Activated CD8-positive, alpha-beta T cell treated with anti-CD3 and anti-CD28 coated beads, Interleukin-2, amount 10 ng/mL, durations not matched to agents 7 days and 5 days (primary cell): Measurements from ENCODE around the gene LRPPRC. TPM values are rescaled to one million over a fixed set of nuclear protein-coding genes. Genes with fewer than 3 reads are reported as not detected.
"Not testable (repeated sequence)": the region's sequence is repeated elsewhere in the genome, so short reads cannot be mapped to it uniquely, and the experiment has no call there.

ENCODE experiments used
- ATAC-seq: fragments of 150-1000 bp; cut with Tn5 transposase; one replicate; pipeline ENCODE4 v1.10.0; 2021; ENCODE audit warnings: moderate library complexity
- CTCF ChIA-PET: fragments of 350-600 bp; sonication (Branson Sonifier 250); formaldehyde crosslinking; loops from one replicate; lab custom pipeline; 2021; ENCODE audit warnings: antibody characterized with exemption; lab: Charles Lee
- POLR2A ChIA-PET: fragments of 350-600 bp; sonication (Branson Sonifier 250); formaldehyde crosslinking; loops from one replicate; lab custom pipeline; 2021; ENCODE audit warnings: antibody characterized with exemption; lab: Charles Lee
- DNase-seq: peaks from one replicate; pipeline ENCODE4 v3.0.0-alpha.2; 2020
- H3K27ac Mint-ChIP-seq: one replicate; pipeline ENCODE4 v1.8.0; 2021; ENCODE audit warnings: mild to moderate bottlenecking, mixed read lengths
- H3K27me3 Mint-ChIP-seq: one replicate; pipeline ENCODE4 v1.8.0; 2021; ENCODE audit warnings: low read depth, mixed read lengths
- H3K36me3 Mint-ChIP-seq: one replicate; pipeline ENCODE4 v1.8.0; 2021; ENCODE audit warnings: low read depth, mixed read lengths
- H3K4me1 Mint-ChIP-seq: one replicate; pipeline ENCODE4 v1.8.0; 2021; ENCODE audit warnings: low read depth, mixed read lengths
- H3K4me3 Mint-ChIP-seq: one replicate; pipeline ENCODE4 v1.8.0; 2021; ENCODE audit warnings: mild to moderate bottlenecking, mixed read lengths
- H3K9me3 Mint-ChIP-seq: one replicate; pipeline ENCODE4 v1.8.0; 2022; ENCODE audit warnings: mixed read lengths; ENCODE audit not compliant: insufficient read depth
- total RNA-seq, 2 experiments: library from RNA; stranded (reverse); gene quantifications; one replicate each; pipeline ENCODE4 v1.2.3, GENCODE V29; 2021

The LRPPRC gene
- 10 to 100 TPM; 91.2 to 94.7 TPM for total RNA-seq

GRCh38 chr2:43995733-43996533, at the start of gene LRPPRC:
Gene LRPPRC, minus strand, starts transcription at chr2:43995989. Its CDS starts 42 bp downstream, at chr2:43995947.
- Mint-ChIP-seq H3K4me1 (peaks cover 35% of the 10 kb centered on the region), H3K9me3 (no peaks in the 10 kb centered on the region), H3K4me3 (peak within 1 kb of the TSS; percentile 91), H3K27me3 (peaks cover 2% of the 10 kb centered on the region), H3K36me3 (peaks cover 38% of the 10 kb centered on the region), H3K27ac (peak within 1 kb of the TSS; percentile 96)
- ChIA-PET POLR2A (interaction anchor here (1.0 to 1.9 kb wide), 4 partner anchors 10 to 400 kb away, joined by 3 to 6 read pairs (median 4); partner anchors contain the start of genes CAMKMT and PREPL), CTCF (interaction anchor here (0.5 kb wide), 1 partner anchor 113 kb away, joined by 3 read pairs; no protein-coding TSS in a partner anchor)
- DNase-seq (peak; percentile 94), ATAC-seq (peak; percentile 94)

- ChIA-PET CTCF (interaction anchor here (1.2 to 2.0 kb wide), 12 partner anchors 7 to 911 kb away, joined by 3 to 22 read pairs (median 7); no protein-coding TSS in a partner anchor), POLR2A (no interaction called here)
- Mint-ChIP-seq H3K36me3 (no peaks in the 10 kb centered on the region), H3K9me3 (no peaks in the 10 kb centered on the region), H3K4me3 (no peak overlapping the region), H3K27me3 (no peaks in the 10 kb centered on the region), H3K4me1 (peaks cover 6% of the 10 kb centered on the region), H3K27ac (no peak overlapping the region)
- no peak for ATAC-seq
- no peak for DNase-seq
Measured at GRCh38 chr2:44045061-44045460, 49.3 kb upstream of the LRPPRC start.

GRCh38 chr2:44044281-44044720, 48.5 kb upstream of the LRPPRC start:
- DNase-seq: peak; percentile 88
- H3K4me1 Mint-ChIP-seq: peaks cover 6% of the 10 kb centered on the region
- ChIA-PET POLR2A (no interaction called here), CTCF (interaction anchor here (0.6 to 2.0 kb wide), 38 partner anchors 8 to 912 kb away, joined by 3 to 22 read pairs (median 4); partner anchors contain the start of genes CAMKMT and PREPL)
- H3K27ac Mint-ChIP-seq: no peak overlapping the region
- no peak overlapping the region for H3K4me3 Mint-ChIP-seq
- no peaks in the 10 kb centered on the region for H3K9me3 Mint-ChIP-seq
- no peaks in the 10 kb centered on the region for H3K36me3 Mint-ChIP-seq
- no peaks in the 10 kb centered on the region for H3K27me3 Mint-ChIP-seq
- peak; percentile 100 for ATAC-seq

- Mint-ChIP-seq H3K36me3 (no peaks in the 10 kb centered on the region), H3K4me1 (peaks cover 6% of the 10 kb centered on the region), H3K9me3 (no peaks in the 10 kb centered on the region), H3K27ac (no peak overlapping the region), H3K27me3 (no peaks in the 10 kb centered on the region), H3K4me3 (no peak overlapping the region)
- POLR2A ChIA-PET: no interaction called here
- CTCF ChIA-PET: interaction anchor here (0.9 kb wide), 1 partner anchor 439 kb away, joined by 3 read pairs; no protein-coding TSS in a partner anchor
- ATAC-seq: no peak
- no peak for DNase-seq
Measured at GRCh38 chr2:44040365-44040764, 44.6 kb upstream of the LRPPRC start.

- no peaks in the 10 kb centered on the region for H3K9me3 Mint-ChIP-seq
- ChIA-PET CTCF (interaction anchor here (1.0 kb wide), 1 partner anchor 441 kb away, joined by 4 read pairs; no protein-coding TSS in a partner anchor), POLR2A (no interaction called here)
- DNase-seq (no peak), ATAC-seq (no peak)
- peaks cover 3% of the 10 kb centered on the region for H3K27me3 Mint-ChIP-seq
- H3K4me1 Mint-ChIP-seq: no peaks in the 10 kb centered on the region
- H3K27ac Mint-ChIP-seq: no peak overlapping the region
- no peak overlapping the region for H3K4me3 Mint-ChIP-seq
- no peaks in the 10 kb centered on the region for H3K36me3 Mint-ChIP-seq
Measured at GRCh38 chr2:44038277-44038676, 42.5 kb upstream of the LRPPRC start.

GRCh38 chr2:44037221-44037620, 41.4 kb upstream of the LRPPRC start:
- no peaks in the 10 kb centered on the region for H3K4me1 Mint-ChIP-seq
- H3K36me3 Mint-ChIP-seq: no peaks in the 10 kb centered on the region
- no peak overlapping the region for H3K27ac Mint-ChIP-seq
- ChIA-PET POLR2A (no interaction called here), CTCF (no interaction called here)
- no peak overlapping the region for H3K4me3 Mint-ChIP-seq
- peaks cover 3% of the 10 kb centered on the region for H3K27me3 Mint-ChIP-seq
- ATAC-seq (no peak), DNase-seq (no peak)
- H3K9me3 Mint-ChIP-seq: no peaks in the 10 kb centered on the region

GRCh38 chr2:44033947-44034346, 38.2 kb upstream of the LRPPRC start:
- Mint-ChIP-seq H3K4me1 (no peaks in the 10 kb centered on the region), H3K27me3 (peaks cover 10% of the 10 kb centered on the region), H3K9me3 (no peaks in the 10 kb centered on the region), H3K4me3 (no peak overlapping the region), H3K27ac (no peak overlapping the region), H3K36me3 (no peaks in the 10 kb centered on the region)
- ATAC-seq: no peak
- CTCF ChIA-PET: no interaction called here
- DNase-seq: no peak
- POLR2A ChIA-PET: no interaction called here

- H3K27ac Mint-ChIP-seq, DNase-seq, H3K9me3 Mint-ChIP-seq, H3K4me1 Mint-ChIP-seq, ATAC-seq, POLR2A ChIA-PET, H3K36me3 Mint-ChIP-seq, H3K4me3 Mint-ChIP-seq: not testable (repeated sequence)
- CTCF ChIA-PET: interaction anchor here (0.6 kb wide), 1 partner anchor 37 kb away, joined by 3 read pairs; no protein-coding TSS in a partner anchor
- peaks cover 18% of the 10 kb centered on the region for H3K27me3 Mint-ChIP-seq
Measured at GRCh38 chr2:44027076-44027475, 31.3 kb upstream of the LRPPRC start.

- no peak overlapping the region for H3K4me3 Mint-ChIP-seq
- peaks cover 4% of the 10 kb centered on the region for H3K4me1 Mint-ChIP-seq
- POLR2A ChIA-PET: no interaction called here
- CTCF ChIA-PET: no interaction called here
- DNase-seq (peak; percentile 71), ATAC-seq (peak; percentile 51)
- no peaks in the 10 kb centered on the region for H3K36me3 Mint-ChIP-seq
- peaks cover 14% of the 10 kb centered on the region for H3K27me3 Mint-ChIP-seq
- H3K27ac Mint-ChIP-seq: no peak overlapping the region
- no peaks in the 10 kb centered on the region for H3K9me3 Mint-ChIP-seq
Measured at GRCh38 chr2:44016282-44016681, 20.5 kb upstream of the LRPPRC start.

- H3K9me3 Mint-ChIP-seq: no peaks in the 10 kb centered on the region
- H3K27ac Mint-ChIP-seq: no peak overlapping the region
- POLR2A ChIA-PET: no interaction called here
- ATAC-seq (no peak), DNase-seq (no peak)
- peaks cover 14% of the 10 kb centered on the region for H3K27me3 Mint-ChIP-seq
- H3K4me1 Mint-ChIP-seq: peaks cover 4% of the 10 kb centered on the region
- H3K4me3 Mint-ChIP-seq: no peak overlapping the region
- no peaks in the 10 kb centered on the region for H3K36me3 Mint-ChIP-seq
- CTCF ChIA-PET: no interaction called here
Measured at GRCh38 chr2:44015239-44015638, 19.4 kb upstream of the LRPPRC start.

- H3K4me1 Mint-ChIP-seq, DNase-seq, ATAC-seq, H3K4me3 Mint-ChIP-seq, CTCF ChIA-PET, H3K27ac Mint-ChIP-seq, H3K36me3 Mint-ChIP-seq, H3K9me3 Mint-ChIP-seq: not testable (repeated sequence)
- peaks cover 20% of the 10 kb centered on the region for H3K27me3 Mint-ChIP-seq
- POLR2A ChIA-PET: interaction anchor here (0.6 kb wide), 1 partner anchor 254 kb away, joined by 3 read pairs; no protein-coding TSS in a partner anchor
Measured at GRCh38 chr2:44013205-44013604, 17.4 kb upstream of the LRPPRC start.

- ChIA-PET POLR2A (no interaction called here), CTCF (no interaction called here)
- no peak for ATAC-seq
- Mint-ChIP-seq H3K9me3 (no peaks in the 10 kb centered on the region), H3K4me3 (no peak overlapping the region), H3K4me1 (peaks cover 11% of the 10 kb centered on the region), H3K27me3 (peaks cover 20% of the 10 kb centered on the region), H3K27ac (no peak overlapping the region), H3K36me3 (no peaks in the 10 kb centered on the region)
- no peak for DNase-seq
Measured at GRCh38 chr2:44010266-44010665, 14.5 kb upstream of the LRPPRC start.
